HG03460 (cell line): ENCODE data around the gene MYO1E.
"Not testable (repeated sequence)": the region's sequence is repeated elsewhere in the genome, so short reads cannot be mapped to it uniquely, and the experiment has no call there.

Experiments used
- ATAC-seq: cut with Tn5 transposase; IDR thresholded peaks from one replicate; pipeline ENCODE4 v1.9.1; 2021; ENCODE audit not compliant: unreplicated experiment

Gene MYO1E

GRCh38 chr15:59148153-59148833 is 224.4 kb downstream of the MYO1E start:
- ATAC-seq: no peak

- ATAC-seq: no peak
These were observed 225.0 kb downstream of the MYO1E start for GRCh38 chr15:59147666-59148065.

- ATAC-seq: not testable (repeated sequence)
These were observed 228.1 kb downstream of the MYO1E start for GRCh38 chr15:59144594-59144993.

GRCh38 chr15:59143281-59143680 is 229.4 kb downstream of the MYO1E start:
- no peak for ATAC-seq

DNA sequence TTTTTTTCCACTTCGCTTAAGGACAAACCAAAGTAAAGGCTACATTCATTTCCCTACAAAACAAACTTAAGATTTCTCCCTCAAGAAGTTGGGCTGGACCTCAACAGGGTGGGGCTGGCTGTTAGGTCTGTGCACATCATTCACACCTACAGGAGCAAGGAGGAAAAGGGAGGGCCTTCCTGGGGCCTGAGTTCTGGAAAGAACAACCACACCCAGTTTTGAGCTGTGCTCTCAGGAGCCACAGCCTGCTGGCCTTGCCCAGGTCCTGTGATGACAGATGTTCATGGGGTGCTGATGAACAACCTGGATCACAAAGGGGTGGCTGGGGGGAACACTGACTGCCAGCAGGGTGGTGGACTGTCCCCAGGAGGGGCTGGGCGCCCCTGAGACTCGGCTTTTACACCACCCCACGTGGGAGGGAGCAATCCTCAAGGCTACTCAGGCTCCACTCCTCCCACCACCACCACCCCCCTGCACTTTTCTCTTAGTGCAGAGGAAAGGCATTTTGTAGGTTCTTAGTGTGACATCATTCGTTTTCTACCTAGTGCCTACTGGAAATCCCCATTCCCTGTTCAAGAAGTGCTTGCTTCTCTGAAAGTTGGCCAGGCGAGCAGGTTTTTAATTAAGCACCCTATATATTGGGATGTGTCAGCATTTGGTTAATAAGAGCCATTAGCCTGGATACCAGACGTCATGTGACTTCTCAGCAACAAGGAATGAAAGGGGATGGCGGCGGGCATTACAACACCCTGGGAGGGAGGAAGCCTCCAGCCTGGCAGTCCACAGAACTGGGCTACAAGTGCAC is 232.0 kb downstream of the MYO1E start:
- ATAC-seq: no peak

- no peak for ATAC-seq
These were observed 234.4 kb downstream of the MYO1E start for GRCh38 chr15:59138243-59138642.

GRCh38 chr15:59137566-59137965 is 235.1 kb downstream of the MYO1E start:
- ATAC-seq: no peak

GRCh38 chr15:59133929-59134427 is 238.7 kb downstream of the MYO1E start:
- no peak for ATAC-seq

DNA sequence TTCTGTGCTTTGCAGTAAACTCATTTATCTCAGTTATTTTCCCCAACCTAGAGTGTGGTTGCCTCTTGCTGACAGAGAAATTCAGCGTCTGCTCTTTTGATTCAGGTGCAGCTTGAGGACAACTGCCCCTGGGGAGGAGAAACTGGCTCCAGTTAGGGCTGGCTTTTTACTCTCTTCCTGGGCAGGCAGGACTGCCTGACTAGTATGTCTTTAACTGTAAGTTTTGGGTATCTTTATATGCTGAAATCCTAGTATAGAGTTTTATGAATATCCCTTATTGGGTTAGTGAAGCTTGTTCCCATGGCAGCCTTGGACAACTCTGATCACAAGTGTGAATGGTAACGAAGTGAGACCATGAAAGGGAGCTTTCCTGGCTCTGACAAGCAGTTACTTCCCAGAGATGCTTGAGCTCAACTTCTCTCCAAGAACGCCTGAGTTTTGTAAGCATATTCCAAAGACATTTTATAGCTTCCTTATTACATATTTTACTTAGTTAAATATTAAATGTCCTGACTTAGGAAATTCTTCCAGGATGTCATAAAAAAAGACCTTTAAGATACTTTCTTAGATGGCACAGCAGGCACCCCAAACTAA is 240.6 kb downstream of the MYO1E start:
- ATAC-seq: no peak

GRCh38 chr15:59131456-59131855 is 241.2 kb downstream of the MYO1E start:
- no peak for ATAC-seq

- ATAC-seq: not testable (repeated sequence)
These were observed 245.4 kb downstream of the MYO1E start for GRCh38 chr15:59127255-59127654.

GRCh38 chr15:59125683-59126082 is 247.0 kb downstream of the MYO1E start:
- not testable (repeated sequence) for ATAC-seq

GRCh38 chr15:59124261-59124660 is 248.4 kb downstream of the MYO1E start:
- ATAC-seq: no peak

GRCh38 chr15:59120937-59121336 is 251.7 kb downstream of the MYO1E start:
- ATAC-seq: no peak

GRCh38 chr15:59119625-59120024 is 253.0 kb downstream of the MYO1E start:
- ATAC-seq: no peak

GRCh38 chr15:59116771-59117170 is 255.9 kb downstream of the MYO1E start:
- ATAC-seq: no peak

- ATAC-seq: no peak
These were observed 256.5 kb downstream of the MYO1E start for GRCh38 chr15:59116141-59116540.

DNA sequence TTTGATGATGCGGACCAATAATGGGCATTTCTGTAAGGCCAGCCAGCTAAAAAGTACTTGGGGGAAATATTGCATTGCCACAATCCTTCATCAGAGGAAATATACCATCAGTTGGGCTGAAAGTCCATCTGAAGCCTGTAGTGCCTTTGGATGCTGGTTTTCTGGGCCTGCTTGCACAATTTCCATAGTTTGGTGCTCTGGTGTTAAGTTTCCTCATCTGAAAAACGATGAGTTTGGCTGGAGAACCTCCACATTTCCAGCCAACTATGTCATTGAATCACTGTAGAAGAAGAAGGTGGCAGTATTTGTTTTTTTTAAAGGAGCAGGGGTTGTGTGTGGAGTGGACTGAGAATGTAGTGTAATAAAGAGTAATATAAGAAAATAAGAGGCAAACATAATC is 257.6 kb downstream of the MYO1E start:
- ATAC-seq: no peak

DNA sequence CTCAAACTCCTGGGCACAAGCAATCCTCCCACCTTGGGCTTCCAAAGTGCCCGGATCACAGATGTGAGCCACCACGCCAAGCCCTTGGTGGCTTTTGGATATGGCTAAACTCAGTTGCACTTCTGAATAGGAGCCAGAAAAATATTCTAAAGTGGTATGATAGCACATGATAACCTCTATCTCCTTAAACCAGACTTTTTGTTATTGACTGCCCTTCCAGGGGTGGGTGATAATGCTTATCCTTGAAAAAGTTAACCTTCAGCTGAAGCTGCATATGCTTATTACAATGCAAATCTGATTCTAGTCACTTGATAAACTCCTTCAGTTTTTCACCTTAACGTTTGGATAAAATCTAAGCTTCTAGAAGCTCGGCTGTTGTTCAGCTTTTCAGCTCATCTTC is 261.4 kb downstream of the MYO1E start:
- no peak for ATAC-seq

DNA sequence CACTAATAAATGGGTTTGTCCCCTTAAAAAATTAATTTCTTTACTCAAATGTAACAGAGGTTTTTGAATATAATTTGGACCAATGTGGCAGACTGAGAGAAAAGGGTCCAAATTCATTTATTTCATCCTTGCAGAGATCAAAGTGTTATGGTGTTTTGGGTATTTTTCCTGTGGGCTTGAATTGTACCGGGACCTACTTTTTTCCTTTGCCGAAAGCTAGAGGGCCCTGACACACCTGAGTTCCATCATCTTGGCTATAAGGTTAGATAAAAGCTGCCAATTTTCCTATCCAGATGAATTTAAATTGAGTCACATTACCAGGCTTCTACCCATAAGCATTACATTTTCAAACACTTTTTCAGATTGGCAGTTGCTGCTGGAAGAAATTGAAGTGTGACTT is 266.8 kb downstream of the MYO1E start:
- no peak for ATAC-seq

DNA sequence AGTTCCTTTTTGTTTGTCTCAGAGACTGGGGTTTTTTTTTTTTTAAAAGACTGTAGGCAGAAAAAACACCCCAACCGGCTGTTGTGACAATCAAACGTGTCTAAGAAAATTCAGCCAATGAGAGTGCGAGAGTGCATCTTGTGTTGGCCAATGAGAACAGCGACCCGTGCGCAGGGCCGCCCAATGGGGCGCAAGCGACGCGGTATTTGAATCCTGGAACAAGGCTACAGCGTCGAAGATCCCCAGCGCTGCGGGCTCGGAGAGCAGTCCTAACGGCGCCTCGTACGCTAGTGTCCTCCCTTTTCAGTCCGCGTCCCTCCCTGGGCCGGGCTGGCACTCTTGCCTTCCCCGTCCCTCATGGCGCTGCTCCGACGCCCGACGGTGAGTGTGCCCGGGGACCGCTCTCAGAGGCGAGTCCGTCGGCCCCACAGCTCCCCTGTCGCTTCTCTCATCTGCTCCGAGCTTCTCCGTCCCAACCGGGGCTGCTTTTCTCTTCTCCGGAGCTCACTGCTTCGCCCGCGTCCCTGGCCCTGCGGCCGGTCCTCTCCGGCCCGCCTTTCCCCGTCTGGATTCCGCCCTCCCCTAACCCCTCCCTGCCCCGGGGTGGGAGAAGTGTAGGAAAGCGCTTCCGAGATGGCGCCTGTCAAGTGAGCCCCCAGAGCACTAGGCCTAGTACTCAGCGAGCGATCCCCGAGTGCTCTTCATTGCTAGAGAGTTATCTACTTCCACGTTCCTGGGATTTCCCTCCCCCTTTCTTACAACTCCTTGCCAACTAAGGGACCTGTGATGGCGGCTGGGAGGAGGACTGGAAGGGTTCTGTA is 267.5 kb downstream of the MYO1E start, which contains the start of gene CCNB2:
TSS of gene CCNB2 (plus strand) at position 235 of the 821 bp plus-strand sequence. CDS start at position 358, 123 bp downstream.
- ATAC-seq: peak; percentile 96
